Suprapubic skin (tissue), 4 donors: ENCODE measurements around the gene ASCC1. TPM values are rescaled to one million over a fixed set of nuclear protein-coding genes. Genes with fewer than 3 reads are reported as not detected.

Experiments
- DNase-seq, 2 donors: peaks; one replicate each; pipeline ENCODE4 v3.0.0-alpha.2; 2019; ENCODE audit warnings: low spot score in 2 of 2
- H3K27ac ChIP-seq: fragments of 200-600 bp; sonication (generic); one replicate; pipeline ENCODE4 v1.5.1; 2019
- H3K27me3 ChIP-seq: fragments of 200-600 bp; sonication (generic); one replicate; pipeline ENCODE4 v1.5.1; 2019
- H3K36me3 ChIP-seq: fragments of 200-600 bp; sonication (generic); one replicate; pipeline ENCODE4 v1.5.1; 2019
- H3K4me1 ChIP-seq: fragments of 200-600 bp; sonication (generic); one replicate; pipeline ENCODE4 v1.5.1; 2019
- H3K4me3 ChIP-seq: fragments of 200-600 bp; sonication (generic); one replicate; pipeline ENCODE4 v1.5.1; 2019; ENCODE audit warnings: mild to moderate bottlenecking
- H3K9me3 ChIP-seq: fragments of 200-600 bp; sonication (generic); one replicate; pipeline ENCODE4 v1.5.1; 2019
- EP300 ChIP-seq: sonication (generic); formaldehyde crosslinking; IDR thresholded peaks from one replicate; pipeline ENCODE4 v1.6.1; 2017; ENCODE audit warnings: antibody characterized with exemption
- POLR2A ChIP-seq, 2 donors: fragments of 450-650 bp; IDR thresholded peaks; one replicate each; pipeline ENCODE4 v1.6.1; 2017; ENCODE audit warnings: antibody characterized with exemption in 2 of 2, mild to moderate bottlenecking in 2 of 2, moderate library complexity in 2 of 2
- POLR2AphosphoS5 ChIP-seq, 3 donors: sonication (generic); formaldehyde crosslinking; IDR thresholded peaks; one replicate each; pipeline ENCODE4 v1.6.1; 2017; ENCODE audit warnings: antibody characterized with exemption in 3 of 3
- WGBS: methylation state at CpG from one replicate; pipeline ENCODE4 v1.1.5; 2018; 5-methylcytosine and 5-hydroxymethylcytosine counted together
- total RNA-seq, 4 donors: library from RNA; depleted of rRNA; stranded (reverse); fragments of >200 nt; gene quantifications; one replicate each; pipeline ENCODE4 v1.1.0, GENCODE V29; 2016
- TF ChIP-seq, protein P1 (sequence below), 2 donors: fragments of 200-600 bp in 1 of 2; fragments of 450-650 bp in 1 of 2; sonication (generic) in 1 of 2; IDR thresholded peaks; one replicate each; pipeline ENCODE4 v1.5.1; 2016 to 2019; ENCODE audit warnings: antibody characterized with exemption in 2 of 2, mild to moderate bottlenecking in 1 of 2, moderate library complexity in 1 of 2

The ASCC1 gene
- total RNA-seq, 4 donors from 2014 or later: 20.2 to 31.7 (median 21.2) TPM

- no peak for DNase-seq
- TF ChIP-seq POLR2AphosphoS5 (IDR thresholded peaks at IDR 0.05) (no peak), EP300 (no peak), POLR2A (IDR thresholded peaks at IDR 0.05) (no peak)
- TF ChIP-seq, protein P1, sequence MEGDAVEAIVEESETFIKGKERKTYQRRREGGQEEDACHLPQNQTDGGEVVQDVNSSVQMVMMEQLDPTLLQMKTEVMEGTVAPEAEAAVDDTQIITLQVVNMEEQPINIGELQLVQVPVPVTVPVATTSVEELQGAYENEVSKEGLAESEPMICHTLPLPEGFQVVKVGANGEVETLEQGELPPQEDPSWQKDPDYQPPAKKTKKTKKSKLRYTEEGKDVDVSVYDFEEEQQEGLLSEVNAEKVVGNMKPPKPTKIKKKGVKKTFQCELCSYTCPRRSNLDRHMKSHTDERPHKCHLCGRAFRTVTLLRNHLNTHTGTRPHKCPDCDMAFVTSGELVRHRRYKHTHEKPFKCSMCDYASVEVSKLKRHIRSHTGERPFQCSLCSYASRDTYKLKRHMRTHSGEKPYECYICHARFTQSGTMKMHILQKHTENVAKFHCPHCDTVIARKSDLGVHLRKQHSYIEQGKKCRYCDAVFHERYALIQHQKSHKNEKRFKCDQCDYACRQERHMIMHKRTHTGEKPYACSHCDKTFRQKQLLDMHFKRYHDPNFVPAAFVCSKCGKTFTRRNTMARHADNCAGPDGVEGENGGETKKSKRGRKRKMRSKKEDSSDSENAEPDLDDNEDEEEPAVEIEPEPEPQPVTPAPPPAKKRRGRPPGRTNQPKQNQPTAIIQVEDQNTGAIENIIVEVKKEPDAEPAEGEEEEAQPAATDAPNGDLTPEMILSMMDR (IDR thresholded peaks at IDR 0.05): no peak
- peak overlapping the region; percentile 40 for H3K4me3 ChIP-seq
- no peaks in the 10 kb centered on the region for H3K36me3 ChIP-seq
- 93% methylated on average over 7 of the region's 7 CpGs for WGBS
- no peaks in the 10 kb centered on the region for H3K9me3 ChIP-seq
- peaks cover 69% of the 10 kb centered on the region for H3K4me1 ChIP-seq
- H3K27me3 ChIP-seq: no peaks in the 10 kb centered on the region
- peak overlapping the region; percentile 88 for H3K27ac ChIP-seq
Observed at GRCh38 chr10:72261784-72262404, 45.8 kb upstream of the ASCC1 start.

- H3K9me3 ChIP-seq: no peaks in the 10 kb centered on the region
- 8% methylated on average over 30 of the region's 30 CpGs for WGBS
- peaks cover 76% of the 10 kb centered on the region for H3K4me1 ChIP-seq
- TF ChIP-seq EP300 (no peak), POLR2A (IDR thresholded peaks at IDR 0.05) (no peak), POLR2AphosphoS5 (IDR thresholded peaks at IDR 0.05) (no peak)
- TF ChIP-seq, protein P1 (IDR thresholded peaks at IDR 0.05): no peak
- H3K27ac ChIP-seq: peak overlapping the region; percentile 88
- H3K27me3 ChIP-seq: no peaks in the 10 kb centered on the region
- no peak for DNase-seq
- no peaks in the 10 kb centered on the region for H3K36me3 ChIP-seq
- H3K4me3 ChIP-seq: peak overlapping the region; percentile 40
Observed at GRCh38 chr10:72260976-72261783, 45.1 kb upstream of the ASCC1 start.

DNA sequence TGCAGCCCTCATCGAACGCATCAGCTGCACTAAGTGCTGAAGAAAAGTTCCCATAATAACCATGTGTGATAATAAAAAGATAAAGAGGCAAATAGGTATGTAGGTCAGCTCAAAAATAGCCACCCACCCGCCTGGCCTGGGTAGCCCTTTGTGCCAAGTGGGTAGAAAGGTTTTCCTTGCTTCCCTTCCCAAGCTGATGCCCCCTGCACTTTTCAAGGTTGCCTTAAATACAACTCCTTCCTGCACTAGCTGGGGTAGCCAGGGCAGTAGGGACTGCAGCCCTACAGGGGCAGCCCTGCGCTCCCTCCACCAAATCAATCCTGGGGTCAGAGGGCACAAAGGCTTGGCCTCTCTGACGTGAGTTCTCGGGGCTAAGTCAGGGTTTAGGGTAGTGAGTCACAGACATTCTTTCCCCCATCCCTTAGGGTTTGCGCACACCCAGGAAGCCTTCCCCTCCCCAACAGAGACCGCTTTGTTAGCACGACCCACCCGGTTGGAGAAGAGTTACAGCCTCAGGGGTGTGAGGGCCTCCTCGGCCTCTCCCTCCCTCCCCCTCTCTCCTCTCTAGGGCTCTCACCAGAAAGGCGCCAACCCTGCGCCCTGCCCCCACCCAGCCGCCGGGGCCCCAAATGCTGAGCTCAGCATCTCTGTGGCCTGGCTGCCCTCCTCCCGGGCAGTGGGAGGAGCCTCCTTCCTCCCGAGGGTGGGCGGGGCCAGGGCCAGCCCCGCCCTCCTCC is 44.3 kb upstream of the ASCC1 start:
- Histone ChIP-seq H3K27ac (peak overlapping the region; percentile 88), H3K4me3 (peak overlapping the region; percentile 40), H3K27me3 (no peaks in the 10 kb centered on the region), H3K9me3 (no peaks in the 10 kb centered on the region), H3K4me1 (peaks cover 84% of the 10 kb centered on the region), H3K36me3 (no peaks in the 10 kb centered on the region)
- 26% methylated on average over 7 of the region's 19 CpGs for WGBS
- peak; percentile 88 to 91 for DNase-seq
- TF ChIP-seq EP300 (no peak), POLR2A (IDR thresholded peaks at IDR 0.05) (no peak), POLR2AphosphoS5 (IDR thresholded peaks at IDR 0.05) (peak in 1 of 3 donors; percentile 50)
- TF ChIP-seq, protein P1 (IDR thresholded peaks at IDR 0.05): no peak

- H3K4me1 ChIP-seq: peaks cover 89% of the 10 kb centered on the region
- DNase-seq: no peak
- TF ChIP-seq POLR2A (IDR thresholded peaks at IDR 0.05) (no peak), EP300 (no peak), POLR2AphosphoS5 (IDR thresholded peaks at IDR 0.05) (no peak)
- TF ChIP-seq, protein P1 (IDR thresholded peaks at IDR 0.05): no peak
- peak overlapping the region; percentile 40 for H3K4me3 ChIP-seq
- peak overlapping the region; percentile 88 for H3K27ac ChIP-seq
- H3K9me3 ChIP-seq: no peaks in the 10 kb centered on the region
- H3K36me3 ChIP-seq: no peaks in the 10 kb centered on the region
- 49% methylated on average over 4 of the region's 5 CpGs for WGBS
- no peaks in the 10 kb centered on the region for H3K27me3 ChIP-seq
Observed at GRCh38 chr10:72259491-72260238, 43.6 kb upstream of the ASCC1 start.
